Bone marrow (tissue), 2 donors: ENCODE data around the gene CDKL5.
"Not testable (repeated sequence)": the region's sequence is repeated elsewhere in the genome, so short reads cannot be mapped to it uniquely, and the experiment has no call there.

ENCODE experiments used
- DNase-seq, 2 donors: peaks; one replicate each; lab custom pipeline; 2025; lab: John Stamatoyannopoulos, UW

The CDKL5 gene

GRCh38 chrX:18425199-18426003 is at the start of gene CDKL5:
Gene CDKL5, plus strand, starts transcription at chrX:18425608. Its CDS starts 81,489 bp downstream, at chrX:18507097.
- DNase-seq, result peak; percentile 52 to 87

GRCh38 chrX:18377796-18378195 is 47.6 kb upstream of the CDKL5 start:
- DNase-seq, result peak in 1 of 2 donors; percentile 65

GRCh38 chrX:18389966-18390365 is 35.4 kb upstream of the CDKL5 start:
- DNase-seq, result no peak

GRCh38 chrX:18390941-18391538 is 34.4 kb upstream of the CDKL5 start:
- DNase-seq, result peak; percentile 1 to 5

- DNase-seq, result no peak
These were observed 30.9 kb upstream of the CDKL5 start for GRCh38 chrX:18394477-18394876.

- DNase-seq, result no peak
These were observed 23.6 kb upstream of the CDKL5 start for GRCh38 chrX:18401848-18402213.

- no peak for DNase-seq
These were observed 18.7 kb upstream of the CDKL5 start for GRCh38 chrX:18406531-18407266.

- DNase-seq, result no peak
These were observed 15.4 kb upstream of the CDKL5 start for GRCh38 chrX:18410038-18410437.

- DNase-seq, result no peak
These were observed 10.0 kb upstream of the CDKL5 start for GRCh38 chrX:18415386-18415785.

- DNase-seq, result no peak
These were observed 3.1 kb upstream of the CDKL5 start for GRCh38 chrX:18422325-18422724.

- no peak for DNase-seq
These were observed 2.5 kb upstream of the CDKL5 start for GRCh38 chrX:18422886-18423285.

GRCh38 chrX:18424482-18425198 is 768 bp upstream of the CDKL5 start:
- no peak for DNase-seq

GRCh38 chrX:18426004-18426320 is 554 bp downstream of the CDKL5 start:
- no peak for DNase-seq

GRCh38 chrX:18428006-18428405 is 2.6 kb downstream of the CDKL5 start:
- DNase-seq, result no peak

- not testable (repeated sequence) for DNase-seq
These were observed 7.9 kb downstream of the CDKL5 start for GRCh38 chrX:18433288-18433687.

- DNase-seq, result no peak
These were observed 9.5 kb downstream of the CDKL5 start for GRCh38 chrX:18434896-18435295.

GRCh38 chrX:18436017-18436416 is 10.6 kb downstream of the CDKL5 start:
- DNase-seq, result no peak

- DNase-seq, result no peak
These were observed 15.4 kb downstream of the CDKL5 start for GRCh38 chrX:18440835-18441234.

- no peak for DNase-seq
These were observed 16.5 kb downstream of the CDKL5 start for GRCh38 chrX:18441780-18442367.

GRCh38 chrX:18448416-18448815 is 23.0 kb downstream of the CDKL5 start:
- no peak for DNase-seq

- no peak for DNase-seq
These were observed 23.8 kb downstream of the CDKL5 start for GRCh38 chrX:18449236-18449635.

- DNase-seq, result no peak
These were observed 30.0 kb downstream of the CDKL5 start for GRCh38 chrX:18455384-18455783.
